Prostate gland (tissue), 2 donors: ENCODE measurements around the gene KCNQ5. TPM values are rescaled to one million over a fixed set of nuclear protein-coding genes. Genes with fewer than 3 reads are reported as not detected.

Experiments
- DNase-seq: peaks from one replicate; pipeline ENCODE4 v3.0.0-alpha.2; 2019; ENCODE audit warnings: low spot score
- H3K27ac ChIP-seq, 2 donors: fragments of 200-600 bp; sonication (generic); 2 replicates each; pipeline ENCODE4 v1.5.1; 2017 to 2019
- H3K27me3 ChIP-seq: fragments of 200-600 bp; sonication (generic); replicated peaks from 2 replicates; pipeline ENCODE4 v1.5.1; 2019; ENCODE audit not compliant: insufficient read depth
- H3K36me3 ChIP-seq, 2 donors: fragments of 200-600 bp; sonication (generic); 1 replicate in 1 of 2; 2 replicates in 1 of 2; pipeline versions ENCODE4 v1.5.1 to v1.8.1; 2017 to 2019
- H3K4me1 ChIP-seq: fragments of 200-600 bp; sonication (generic); replicated peaks from 2 replicates; pipeline ENCODE4 v1.5.1; 2019
- H3K4me3 ChIP-seq, 2 donors: fragments of 200-600 bp; sonication (generic); 2 replicates each; pipeline ENCODE4 v1.5.1; 2017 to 2019
- H3K9me3 ChIP-seq: fragments of 200-600 bp; sonication (generic); 2 replicates; pipeline ENCODE4 v1.5.1; 2017
- POLR2A ChIP-seq: fragments of 450-650 bp; IDR thresholded peaks from one replicate; pipeline ENCODE4 v1.6.1; 2016; ENCODE audit warnings: antibody characterized with exemption, mild to moderate bottlenecking
- POLR2AphosphoS5 ChIP-seq: sonication (generic); formaldehyde crosslinking; IDR thresholded peaks from one replicate; pipeline ENCODE4 v1.6.1; 2017; ENCODE audit warnings: antibody characterized with exemption
- WGBS: methylation state at CpG from one replicate; pipeline ENCODE4 v1.1.5; 2018; 5-methylcytosine and 5-hydroxymethylcytosine counted together
- intact Hi-C: fragments of 100-400 bp; cut with DNase I; formaldehyde crosslinking; loops from one replicate; pipeline ENCODE4 v1.14.2; 2022
- total RNA-seq, 2 donors: library from RNA; depleted of rRNA; stranded (reverse); fragments of >200 nt; gene quantifications; one replicate each; pipeline ENCODE4 v1.1.0, GENCODE V29; 2016
- TF ChIP-seq, protein P1 (sequence below), 4 experiments: fragments of 200-600 bp in 2 of 4; fragments of 450-650 bp in 2 of 4; sonication (generic) in 2 of 4; IDR thresholded peaks; 1 replicate in 3 of 4; 2 replicates in 1 of 4; pipeline ENCODE4 v1.5.1; 2016 to 2019; ENCODE audit warnings: antibody characterized with exemption in 4 of 4, mild to moderate bottlenecking in 2 of 4, moderate library complexity in 2 of 4

The KCNQ5 gene
- total RNA-seq, 2 donors from 2014 or later, result 3.6 to 4.1 TPM

DNA sequence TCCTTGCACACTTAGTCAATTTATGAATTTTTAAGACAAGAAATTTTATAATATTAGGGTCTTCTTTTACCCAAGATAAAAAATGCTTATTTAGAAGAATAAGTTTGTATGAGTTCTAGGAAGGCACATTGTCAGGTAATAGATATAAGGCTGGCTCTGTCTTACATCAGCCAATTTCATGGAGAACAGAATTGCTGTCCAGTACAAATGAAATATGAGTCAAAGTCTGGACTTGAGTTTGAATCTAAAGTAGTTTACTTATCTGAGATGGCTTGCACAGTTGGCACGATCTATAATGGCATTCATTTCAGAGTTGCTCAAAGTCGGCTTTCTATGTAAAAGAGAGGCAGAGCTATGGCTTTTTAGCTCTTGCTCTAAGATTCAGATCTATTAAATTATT, 228.2 kb downstream of the KCNQ5 start:
- Histone ChIP-seq H3K4me1 (no peaks in the 10 kb centered on the region), H3K27ac (no peak overlapping the region), H3K9me3 (no peaks in the 10 kb centered on the region), H3K36me3 (no peaks in the 10 kb centered on the region), H3K4me3 (no peak overlapping the region), H3K27me3 (no peaks in the 10 kb centered on the region)
- no peak for DNase-seq
- WGBS, result 69% methylated on average over 2 of the region's 2 CpGs
- intact Hi-C loops, result no loop called here
- no peak for TF ChIP-seq POLR2AphosphoS5
- TF ChIP-seq POLR2A, result no peak
- TF ChIP-seq, protein P1, sequence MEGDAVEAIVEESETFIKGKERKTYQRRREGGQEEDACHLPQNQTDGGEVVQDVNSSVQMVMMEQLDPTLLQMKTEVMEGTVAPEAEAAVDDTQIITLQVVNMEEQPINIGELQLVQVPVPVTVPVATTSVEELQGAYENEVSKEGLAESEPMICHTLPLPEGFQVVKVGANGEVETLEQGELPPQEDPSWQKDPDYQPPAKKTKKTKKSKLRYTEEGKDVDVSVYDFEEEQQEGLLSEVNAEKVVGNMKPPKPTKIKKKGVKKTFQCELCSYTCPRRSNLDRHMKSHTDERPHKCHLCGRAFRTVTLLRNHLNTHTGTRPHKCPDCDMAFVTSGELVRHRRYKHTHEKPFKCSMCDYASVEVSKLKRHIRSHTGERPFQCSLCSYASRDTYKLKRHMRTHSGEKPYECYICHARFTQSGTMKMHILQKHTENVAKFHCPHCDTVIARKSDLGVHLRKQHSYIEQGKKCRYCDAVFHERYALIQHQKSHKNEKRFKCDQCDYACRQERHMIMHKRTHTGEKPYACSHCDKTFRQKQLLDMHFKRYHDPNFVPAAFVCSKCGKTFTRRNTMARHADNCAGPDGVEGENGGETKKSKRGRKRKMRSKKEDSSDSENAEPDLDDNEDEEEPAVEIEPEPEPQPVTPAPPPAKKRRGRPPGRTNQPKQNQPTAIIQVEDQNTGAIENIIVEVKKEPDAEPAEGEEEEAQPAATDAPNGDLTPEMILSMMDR (IDR thresholded peaks at IDR 0.05), result no peak

DNA sequence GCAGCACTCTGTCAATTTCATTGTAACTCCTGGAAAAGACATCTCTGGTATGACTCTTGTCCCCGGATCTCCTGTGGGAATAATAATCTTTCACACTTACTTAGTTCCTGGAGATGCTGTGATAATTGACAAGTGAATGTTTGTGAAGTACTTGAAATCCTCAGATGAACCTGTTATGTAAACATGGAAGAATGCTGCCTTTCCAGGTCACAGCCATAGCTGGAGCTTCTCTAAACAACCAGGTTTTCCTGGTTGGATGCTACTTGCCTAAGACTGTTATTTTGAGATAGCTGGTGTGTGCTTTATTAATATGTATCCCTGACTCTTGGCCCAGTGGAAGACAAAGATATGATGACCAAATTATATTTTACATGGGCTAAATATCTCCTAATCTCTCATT, 228.6 kb downstream of the KCNQ5 start:
- WGBS, result 40% methylated on average over 1 of the region's 1 CpG
- Histone ChIP-seq H3K9me3 (no peaks in the 10 kb centered on the region), H3K27me3 (no peaks in the 10 kb centered on the region), H3K27ac (no peak overlapping the region), H3K4me3 (no peak overlapping the region), H3K4me1 (no peaks in the 10 kb centered on the region), H3K36me3 (no peaks in the 10 kb centered on the region)
- no peak for TF ChIP-seq POLR2A
- TF ChIP-seq POLR2AphosphoS5, result no peak
- TF ChIP-seq, protein P1 (IDR thresholded peaks at IDR 0.05), result no peak
- no peak for DNase-seq
- intact Hi-C loops, result no loop called here

DNA sequence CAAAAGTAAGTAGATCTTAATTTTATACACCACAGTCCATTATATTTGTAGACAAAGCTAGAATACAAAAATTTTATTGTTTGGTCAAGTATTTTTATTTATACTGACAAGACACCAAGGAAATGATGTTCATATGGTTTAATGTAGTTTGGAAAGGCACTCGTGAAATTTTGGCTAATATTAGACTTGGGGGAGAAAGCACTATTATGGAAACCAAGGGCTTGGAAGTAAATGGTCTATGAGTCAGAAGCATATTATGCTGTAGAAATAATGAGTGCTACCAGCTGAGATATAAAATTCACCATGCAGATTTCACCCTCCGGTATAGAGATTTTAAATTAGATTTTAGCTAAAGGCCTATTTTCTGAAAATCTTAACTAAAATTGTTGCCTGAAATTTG, 233.6 kb downstream of the KCNQ5 start:
- Histone ChIP-seq H3K27ac (no peak overlapping the region), H3K36me3 (no peaks in the 10 kb centered on the region), H3K27me3 (no peaks in the 10 kb centered on the region), H3K4me1 (no peaks in the 10 kb centered on the region), H3K9me3 (no peaks in the 10 kb centered on the region), H3K4me3 (no peak overlapping the region)
- intact Hi-C loops, result no loop called here
- TF ChIP-seq POLR2AphosphoS5 (no peak), POLR2A (no peak)
- TF ChIP-seq, protein P1 (IDR thresholded peaks at IDR 0.05), result no peak
- 79% methylated on average over 2 of the region's 2 CpGs for WGBS
- DNase-seq, result no peak

DNA sequence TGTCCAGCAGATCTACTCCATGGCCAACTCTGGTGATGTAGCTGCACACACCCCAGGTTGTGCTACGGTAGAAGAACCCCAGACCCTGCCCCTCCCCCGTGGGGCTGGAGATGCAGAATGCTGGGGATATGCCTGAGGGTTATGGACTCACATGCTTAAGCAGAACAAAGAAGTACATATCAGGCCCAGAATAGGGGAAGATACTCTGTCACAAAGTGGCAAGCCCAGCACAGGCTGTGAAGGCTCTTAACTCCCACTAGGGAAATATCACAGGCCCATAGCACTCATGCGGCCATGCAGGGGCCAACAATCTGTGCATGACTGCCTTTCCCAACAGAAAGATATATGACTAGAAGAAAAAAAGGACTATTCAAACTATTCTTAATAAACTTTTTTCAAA, 234.9 kb downstream of the KCNQ5 start:
- intact Hi-C loops, result no loop called here
- Histone ChIP-seq H3K9me3 (no peaks in the 10 kb centered on the region), H3K4me3 (no peak overlapping the region), H3K4me1 (no peaks in the 10 kb centered on the region), H3K27ac (no peak overlapping the region), H3K27me3 (no peaks in the 10 kb centered on the region), H3K36me3 (no peaks in the 10 kb centered on the region)
- TF ChIP-seq, protein P1 (IDR thresholded peaks at IDR 0.05), result no peak
- no peak for TF ChIP-seq POLR2A
- no peak for TF ChIP-seq POLR2AphosphoS5
- WGBS, result 91% methylated on average over 3 of the region's 3 CpGs
- DNase-seq, result no peak

DNA sequence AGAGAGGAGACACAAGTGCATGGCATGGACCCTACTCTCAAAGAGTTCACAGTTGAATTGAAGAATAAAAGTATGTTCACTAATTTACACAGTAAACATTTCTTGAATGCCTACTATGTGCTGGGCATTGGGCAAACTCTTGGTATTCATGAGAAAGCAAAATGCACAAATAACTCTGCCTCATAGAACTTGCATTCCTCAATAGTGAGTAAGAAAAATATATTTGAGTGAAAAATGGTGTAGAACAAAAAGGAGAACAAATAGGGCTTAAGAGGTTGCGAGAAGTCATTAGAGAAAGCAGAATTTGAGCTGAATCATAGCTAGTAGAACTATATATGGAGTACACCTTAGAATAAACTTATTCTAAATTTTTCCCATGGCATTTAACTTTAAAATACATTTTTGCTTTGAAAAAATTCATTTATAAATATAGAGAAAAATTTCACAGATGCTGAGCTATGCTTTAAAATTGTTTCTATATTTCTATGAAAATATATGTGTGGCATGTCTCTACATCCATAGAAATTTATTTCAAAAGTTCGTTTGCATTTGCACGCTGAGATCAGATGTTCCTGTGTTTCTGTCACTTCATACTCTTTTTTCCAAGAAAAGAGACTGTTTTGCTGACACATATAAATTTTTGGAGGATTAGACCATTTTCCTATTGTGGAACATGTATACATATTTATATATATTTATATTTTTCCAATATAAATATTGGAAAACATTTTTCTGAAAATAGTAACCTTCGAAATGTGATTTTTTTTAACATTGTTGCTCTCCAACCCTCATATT, 236.1 kb downstream of the KCNQ5 start:
- no peak for DNase-seq
- H3K9me3 ChIP-seq, result no peaks in the 10 kb centered on the region
- no peaks in the 10 kb centered on the region for H3K4me1 ChIP-seq
- WGBS, result 94% methylated on average over 4 of the region's 4 CpGs
- no peak overlapping the region for H3K27ac ChIP-seq
- H3K36me3 ChIP-seq, result no peaks in the 10 kb centered on the region
- TF ChIP-seq, protein P1 (IDR thresholded peaks at IDR 0.05), result no peak
- no peak for TF ChIP-seq POLR2AphosphoS5
- TF ChIP-seq POLR2A, result no peak
- no peak overlapping the region for H3K4me3 ChIP-seq
- no peaks in the 10 kb centered on the region for H3K27me3 ChIP-seq
- intact Hi-C loops, result no loop called here
